ENCODE results near the gene EIF4G1. TPM values are rescaled to one million over a fixed set of nuclear protein-coding genes. Genes with fewer than 3 reads are reported as not detected.
A peak's percentile ranks its signal among the peaks of the same experiment; 100 is the strongest.

Gene EIF4G1
- polyA plus RNA-seq, 1 donor from 2014 or later, result 66.9 TPM

- no peaks in the 10 kb centered on the region for H3F3A ChIP-seq (ENCODE audit: insufficient read depth, low read length, poor library complexity, severe bottlenecking)
- no peak overlapping the region for H2AFZ ChIP-seq (ENCODE audit: low read depth, low read length)
- H3K9ac ChIP-seq (ENCODE audit: low read length), result no peak overlapping the region
- no peaks in the 10 kb centered on the region for H3K36me3 ChIP-seq (ENCODE audit: insufficient read depth, low read length)
- H3K9me2 ChIP-seq (ENCODE audit: insufficient read depth, low read length), result no peaks in the 10 kb centered on the region
- H3K27ac ChIP-seq (ENCODE audit: low read length), result no peak overlapping the region
- H3K79me2 ChIP-seq (replicated peaks; ENCODE audit: insufficient read depth, low read length), result no peaks in the 10 kb centered on the region
- H4K20me1 ChIP-seq (ENCODE audit: insufficient read depth), result no peaks in the 10 kb centered on the region
- no peak overlapping the region for H3K4me3 ChIP-seq (ENCODE audit: low read length)
- no peak overlapping the region for H3K4me2 ChIP-seq (ENCODE audit: low read length)
- no peaks in the 10 kb centered on the region for H3K9me3 ChIP-seq (ENCODE audit: low read length)
- no peak for TF ChIP-seq RAD21 (conservative IDR thresholded peaks at IDR 0.05)
- TF ChIP-seq EP300 (conservative IDR thresholded peaks at IDR 0.05; ENCODE audit: poor library complexity, severe bottlenecking), result no peak
- TF ChIP-seq CTCF (IDR thresholded peaks at IDR 0.05; ENCODE audit: poor library complexity, severe bottlenecking), result no peak
- TF ChIP-seq TAF1 (IDR thresholded peaks at IDR 0.05; ENCODE audit: low read depth), result no peak
- TF ChIP-seq EZH2 (IDR thresholded peaks at IDR 0.05; ENCODE audit: borderline replicate concordance, insufficient read depth, low read length, poor library complexity, severe bottlenecking), result no peak
- TF ChIP-seq SMC3 (conservative IDR thresholded peaks at IDR 0.05; ENCODE audit: poor library complexity), result no peak
- TF ChIP-seq POLR2AphosphoS5 (IDR thresholded peaks at IDR 0.05), result no peak
- no peak for TF ChIP-seq MXI1 (conservative IDR thresholded peaks at IDR 0.05; ENCODE audit: poor library complexity, severe bottlenecking)
- no peak for TF ChIP-seq REST (IDR thresholded peaks at IDR 0.05; ENCODE audit: borderline replicate concordance)
- peaks cover 8% of the 10 kb centered on the region for H3K27me3 ChIP-seq (ENCODE audit: insufficient read depth, low read depth, low read length)
These were observed 31.5 kb upstream of the EIF4G1 start for GRCh38 chr3:184282941-184283340.

- Histone ChIP-seq H3K9me3 (ENCODE audit: low read length) (no peaks in the 10 kb centered on the region), H3K9me2 (ENCODE audit: insufficient read depth, low read length) (no peaks in the 10 kb centered on the region), H3K9ac (ENCODE audit: low read length) (no peak overlapping the region), H3K79me2 (replicated peaks; ENCODE audit: insufficient read depth, low read length) (no peaks in the 10 kb centered on the region), H3K36me3 (ENCODE audit: insufficient read depth, low read length) (no peaks in the 10 kb centered on the region), H3F3A (ENCODE audit: insufficient read depth, low read length, poor library complexity, severe bottlenecking) (no peaks in the 10 kb centered on the region), H3K27ac (ENCODE audit: low read length) (no peak overlapping the region), H3K4me2 (ENCODE audit: low read length) (no peak overlapping the region), H2AFZ (ENCODE audit: low read depth, low read length) (no peak overlapping the region), H4K20me1 (ENCODE audit: insufficient read depth) (no peaks in the 10 kb centered on the region), H3K27me3 (ENCODE audit: insufficient read depth, low read depth, low read length) (peaks cover under 1% of the 10 kb centered on the region), H3K4me3 (ENCODE audit: low read length) (no peak overlapping the region)
- no peak for TF ChIP-seq EZH2 (IDR thresholded peaks at IDR 0.05; ENCODE audit: borderline replicate concordance, insufficient read depth, low read length, poor library complexity, severe bottlenecking)
These were observed 30.7 kb upstream of the EIF4G1 start for GRCh38 chr3:184283681-184284080.

GRCh38 chr3:184284696-184285095 lies 29.7 kb upstream of the EIF4G1 start:
- no peaks in the 10 kb centered on the region for H3K79me2 ChIP-seq (replicated peaks; ENCODE audit: insufficient read depth, low read length)
- H3K27ac ChIP-seq (ENCODE audit: low read length), result no peak overlapping the region
- no peaks in the 10 kb centered on the region for H3K9me3 ChIP-seq (ENCODE audit: low read length)
- no peak overlapping the region for H3K4me2 ChIP-seq (ENCODE audit: low read length)
- no peaks in the 10 kb centered on the region for H3K36me3 ChIP-seq (ENCODE audit: insufficient read depth, low read length)
- H3K9me2 ChIP-seq (ENCODE audit: insufficient read depth, low read length), result no peaks in the 10 kb centered on the region
- no peaks in the 10 kb centered on the region for H3F3A ChIP-seq (ENCODE audit: insufficient read depth, low read length, poor library complexity, severe bottlenecking)
- H3K27me3 ChIP-seq (ENCODE audit: insufficient read depth, low read depth, low read length), result no peaks in the 10 kb centered on the region
- no peak overlapping the region for H3K4me3 ChIP-seq (ENCODE audit: low read length)
- H2AFZ ChIP-seq (ENCODE audit: low read depth, low read length), result no peak overlapping the region
- peak; percentile 52 for TF ChIP-seq POLR2AphosphoS5 (IDR thresholded peaks at IDR 0.05)
- peak; percentile 53 for TF ChIP-seq MXI1 (conservative IDR thresholded peaks at IDR 0.05; ENCODE audit: poor library complexity, severe bottlenecking)
- peak; percentile 91 for TF ChIP-seq RAD21 (conservative IDR thresholded peaks at IDR 0.05)
- no peak for TF ChIP-seq TAF1 (IDR thresholded peaks at IDR 0.05; ENCODE audit: low read depth)
- TF ChIP-seq REST (IDR thresholded peaks at IDR 0.05; ENCODE audit: borderline replicate concordance), result peak; percentile 65
- TF ChIP-seq CTCF (IDR thresholded peaks at IDR 0.05; ENCODE audit: poor library complexity, severe bottlenecking), result peak; percentile 88
- peak; percentile 42 for TF ChIP-seq EP300 (conservative IDR thresholded peaks at IDR 0.05; ENCODE audit: poor library complexity, severe bottlenecking)
- TF ChIP-seq SMC3 (conservative IDR thresholded peaks at IDR 0.05; ENCODE audit: poor library complexity), result peak; percentile 85
- no peak for TF ChIP-seq EZH2 (IDR thresholded peaks at IDR 0.05; ENCODE audit: borderline replicate concordance, insufficient read depth, low read length, poor library complexity, severe bottlenecking)
- no peaks in the 10 kb centered on the region for H4K20me1 ChIP-seq (ENCODE audit: insufficient read depth)
- H3K9ac ChIP-seq (ENCODE audit: low read length), result no peak overlapping the region

Data from neural cell (in vitro differentiated cells).